VCaP (cell line): ENCODE measurements around the gene DNAI1.

Source experiments
- H3K27ac ChIP-seq: fragments of 450-650 bp; 2 replicates; pipeline ENCODE4 v1.5.1; 2017
- CTCF ChIP-seq: fragments of 450-650 bp; conservative IDR thresholded peaks from 2 replicates; pipeline ENCODE4 v1.5.1; 2017; ENCODE audit warnings: mild to moderate bottlenecking, moderate library complexity

Gene DNAI1

GRCh38 chr9:34459941-34460340, 1.3 kb downstream of the DNAI1 start:
- TF ChIP-seq CTCF = no peak
- no peak overlapping the region for H3K27ac ChIP-seq

GRCh38 chr9:34463098-34463900, 4.7 kb downstream of the DNAI1 start:
- no peak for TF ChIP-seq CTCF
- H3K27ac ChIP-seq = no peak overlapping the region

- TF ChIP-seq CTCF = no peak
- no peak overlapping the region for H3K27ac ChIP-seq
These were observed 5.3 kb downstream of the DNAI1 start for GRCh38 chr9:34463901-34464232.

- no peak overlapping the region for H3K27ac ChIP-seq
- TF ChIP-seq CTCF = no peak
These were observed 6.0 kb downstream of the DNAI1 start for GRCh38 chr9:34464571-34464970.

- no peak for TF ChIP-seq CTCF
- no peak overlapping the region for H3K27ac ChIP-seq
These were observed 6.9 kb downstream of the DNAI1 start for GRCh38 chr9:34465468-34465867.

- no peak overlapping the region for H3K27ac ChIP-seq
- TF ChIP-seq CTCF = no peak
These were observed 16.5 kb downstream of the DNAI1 start for GRCh38 chr9:34475097-34475496.

- TF ChIP-seq CTCF = no peak
These were observed 18.9 kb downstream of the DNAI1 start for GRCh38 chr9:34477541-34477940.

More at GRCh38 chr9:34477541-34477940, 18.9 kb downstream of the DNAI1 start:
- no peak overlapping the region for H3K27ac ChIP-seq
